AG04450 (cell line): Measurements from ENCODE around the gene UBE2H. TPM values are rescaled to one million over a fixed set of nuclear protein-coding genes. Genes with fewer than 3 reads are reported as not detected.

Experiments used
- CTCF ChIA-PET: fragments of 300-600, 350-600 bp; formaldehyde crosslinking; extraction: SDS; loops from one replicate; lab custom pipeline; 2022; ENCODE audit warnings: antibody characterized with exemption, inconsistent platforms; lab: Charles Lee
- POLR2A ChIA-PET: fragments of 350-600 bp; formaldehyde crosslinking; extraction: SDS; loops from one replicate; lab custom pipeline; 2021; ENCODE audit warnings: antibody characterized with exemption, inconsistent platforms; lab: Yijun Ruan, JAX
- DNase-seq: peaks from one replicate; pipeline ENCODE4 v3.0.0-alpha.2; 2011; ENCODE audit warnings: low read depth, low spot score
- H3K27ac ChIP-seq: one replicate; pipeline ENCODE4 v1.5.1; 2012; ENCODE audit warnings: low read depth, low read length, control low read depth
- H3K27me3 ChIP-seq: one replicate; pipeline ENCODE4 v1.6.0; 2012; ENCODE audit warnings: low read length; ENCODE audit not compliant: control insufficient read depth, insufficient read depth
- H3K4me3 ChIP-seq: 2 replicates; pipeline ENCODE4 v1.5.1; 2011; ENCODE audit warnings: mild to moderate bottlenecking, low read depth, low read length, control low read depth
- H3K9me3 ChIP-seq: 2 replicates; pipeline ENCODE4 v1.5.1; 2012; ENCODE audit warnings: low read length; ENCODE audit not compliant: control insufficient read depth, insufficient read depth
- polyA plus RNA-seq: library from polyadenylated mRNA; depleted of rRNA; stranded (reverse); fragments of >200 nt; gene quantifications from 2 replicates; pipeline ENCODE4 v1.2.3, GENCODE V29; 2011
- TF ChIP-seq, protein P1 (sequence below): IDR thresholded peaks from 2 replicates; pipeline ENCODE4 v1.5.1; 2011; ENCODE audit warnings: low read depth, low read length, control low read depth, inconsistent platforms

The UBE2H gene
- polyA plus RNA-seq, 1 experiment, result 180 TPM

DNA sequence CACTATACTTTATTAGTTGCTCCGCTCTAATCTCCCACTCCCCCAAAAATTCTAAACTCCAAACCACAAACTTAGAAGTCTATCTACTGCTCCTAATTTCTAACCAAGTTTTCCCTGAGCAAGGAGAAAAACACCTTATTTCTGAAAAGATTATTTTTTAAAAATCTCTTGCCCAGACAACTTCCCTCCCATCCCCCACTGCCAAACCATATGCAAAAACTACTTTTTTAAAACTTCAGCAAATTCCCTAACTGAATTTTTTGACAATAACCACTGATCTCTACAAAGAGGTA is 1.9 kb downstream of the UBE2H start:
- DNase-seq, result no peak
- CTCF ChIA-PET, result interaction anchor here (1.5 kb wide), 1 partner anchor 60 kb away, joined by 4 read pairs; no protein-coding TSS in a partner anchor
- POLR2A ChIA-PET, result interaction anchor here (0.6 to 0.8 kb wide), 2 partner anchors 19 to 385 kb away, joined by 5 to 12 read pairs; no protein-coding TSS in a partner anchor

DNA sequence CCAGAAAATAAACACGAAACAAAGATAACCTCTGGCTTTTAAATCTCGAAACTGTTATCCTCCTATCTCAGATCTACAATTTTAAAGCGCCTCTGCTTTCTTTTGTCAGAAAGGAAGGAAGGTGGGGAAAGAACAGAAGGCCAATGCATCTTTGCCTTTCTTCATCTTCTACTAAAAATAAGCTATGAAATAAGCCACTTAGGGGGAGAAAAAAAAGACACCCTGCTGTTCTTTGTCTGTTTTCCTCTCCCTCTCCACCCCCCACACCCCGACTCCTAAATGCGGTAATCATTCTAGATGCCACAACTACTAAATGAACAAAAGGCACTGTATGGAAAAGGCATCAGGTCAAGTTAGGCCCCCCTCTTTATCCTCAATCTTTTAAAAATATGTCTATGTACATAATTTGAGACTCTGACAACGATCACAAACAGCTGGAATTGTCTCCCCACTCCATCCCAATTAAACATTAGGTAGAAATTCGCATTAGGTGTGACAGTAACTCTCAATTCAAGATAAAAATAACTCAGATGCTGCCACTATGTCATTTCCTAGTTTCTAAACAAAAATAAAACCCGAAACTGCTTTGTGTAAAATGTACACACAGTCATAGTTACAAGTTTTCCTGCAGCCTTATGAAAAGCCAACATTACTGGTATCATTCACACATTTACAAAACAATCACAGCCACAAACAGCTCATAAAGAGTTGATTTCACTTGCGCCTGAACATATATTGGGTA is 2.4 kb downstream of the UBE2H start:
- CTCF ChIA-PET, result interaction anchor here (1.5 kb wide), 1 partner anchor 61 kb away, joined by 4 read pairs; no protein-coding TSS in a partner anchor
- H3K9me3 ChIP-seq, result peaks cover 4% of the 10 kb centered on the region; the same call in 1 of the 2 replicates
- H3K4me3 ChIP-seq, result peak overlapping the region; percentile 90
- no peak for DNase-seq
- POLR2A ChIA-PET, result no interaction called here
- H3K27ac ChIP-seq, result peak overlapping the region; percentile 97
- TF ChIP-seq, protein P1, sequence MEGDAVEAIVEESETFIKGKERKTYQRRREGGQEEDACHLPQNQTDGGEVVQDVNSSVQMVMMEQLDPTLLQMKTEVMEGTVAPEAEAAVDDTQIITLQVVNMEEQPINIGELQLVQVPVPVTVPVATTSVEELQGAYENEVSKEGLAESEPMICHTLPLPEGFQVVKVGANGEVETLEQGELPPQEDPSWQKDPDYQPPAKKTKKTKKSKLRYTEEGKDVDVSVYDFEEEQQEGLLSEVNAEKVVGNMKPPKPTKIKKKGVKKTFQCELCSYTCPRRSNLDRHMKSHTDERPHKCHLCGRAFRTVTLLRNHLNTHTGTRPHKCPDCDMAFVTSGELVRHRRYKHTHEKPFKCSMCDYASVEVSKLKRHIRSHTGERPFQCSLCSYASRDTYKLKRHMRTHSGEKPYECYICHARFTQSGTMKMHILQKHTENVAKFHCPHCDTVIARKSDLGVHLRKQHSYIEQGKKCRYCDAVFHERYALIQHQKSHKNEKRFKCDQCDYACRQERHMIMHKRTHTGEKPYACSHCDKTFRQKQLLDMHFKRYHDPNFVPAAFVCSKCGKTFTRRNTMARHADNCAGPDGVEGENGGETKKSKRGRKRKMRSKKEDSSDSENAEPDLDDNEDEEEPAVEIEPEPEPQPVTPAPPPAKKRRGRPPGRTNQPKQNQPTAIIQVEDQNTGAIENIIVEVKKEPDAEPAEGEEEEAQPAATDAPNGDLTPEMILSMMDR, result no peak
- no peaks in the 10 kb centered on the region for H3K27me3 ChIP-seq

More for the DNA sequence above, 1.9 kb downstream of the UBE2H start:
- Histone ChIP-seq H3K27me3 (no peaks in the 10 kb centered on the region), H3K9me3 (peaks cover 4% of the 10 kb centered on the region; the same call in 1 of the 2 replicates), H3K4me3 (peak overlapping the region; percentile 90), H3K27ac (no peak overlapping the region)
- TF ChIP-seq, protein P1, result no peak

DNA sequence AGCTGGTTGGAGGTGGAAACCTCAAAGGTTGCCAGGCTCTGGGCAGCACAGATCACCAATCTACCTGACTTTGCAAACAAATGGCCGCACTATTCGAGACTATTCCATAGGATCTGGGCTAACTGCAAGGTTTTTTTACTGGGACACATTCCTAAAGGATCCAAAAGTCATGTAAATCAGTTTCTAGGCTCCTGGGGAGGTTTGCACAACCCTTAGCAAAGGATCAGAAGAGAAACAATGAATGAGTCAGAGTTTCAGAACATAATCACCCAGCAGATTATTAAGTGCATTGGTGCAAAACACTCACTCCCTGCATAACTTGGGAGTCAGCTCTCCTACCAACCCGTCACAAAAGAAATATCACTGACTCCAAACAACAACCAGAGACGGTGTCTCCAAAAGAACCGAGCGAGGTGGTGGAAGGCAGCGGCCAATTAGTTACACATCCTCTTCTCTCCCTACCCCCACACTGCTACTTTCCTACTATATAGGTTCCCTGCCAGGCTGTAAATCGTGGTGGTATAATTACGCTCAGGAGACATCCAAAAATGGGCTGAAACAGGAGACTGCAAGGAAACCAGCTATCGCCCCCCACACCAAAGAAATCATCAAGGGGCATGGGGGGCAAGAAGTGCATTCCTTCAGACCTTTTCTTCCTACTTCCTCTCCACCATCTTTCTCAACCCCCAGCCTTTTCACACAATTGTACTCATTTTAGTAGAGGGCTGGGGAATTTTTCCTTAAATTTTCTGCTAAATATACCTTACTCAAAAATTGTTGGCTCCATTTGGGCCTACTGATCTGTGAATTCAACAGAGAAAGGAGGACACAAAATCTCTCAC is 3.2 kb downstream of the UBE2H start:
- H3K4me3 ChIP-seq, result peak overlapping the region; percentile 90
- H3K27ac ChIP-seq, result peak overlapping the region; percentile 97
- POLR2A ChIA-PET, result interaction anchor here (0.6 to 2.1 kb wide), 8 partner anchors 10 to 125 kb away, joined by 3 to 14 read pairs (median 6); no protein-coding TSS in a partner anchor
- peaks cover 4% of the 10 kb centered on the region; the same call in 1 of the 2 replicates for H3K9me3 ChIP-seq
- H3K27me3 ChIP-seq, result no peaks in the 10 kb centered on the region
- peak; percentile 47 for DNase-seq
- CTCF ChIA-PET, result interaction anchor here (1.5 kb wide), 1 partner anchor 62 kb away, joined by 4 read pairs; no protein-coding TSS in a partner anchor
- TF ChIP-seq, protein P1, result no peak

DNA sequence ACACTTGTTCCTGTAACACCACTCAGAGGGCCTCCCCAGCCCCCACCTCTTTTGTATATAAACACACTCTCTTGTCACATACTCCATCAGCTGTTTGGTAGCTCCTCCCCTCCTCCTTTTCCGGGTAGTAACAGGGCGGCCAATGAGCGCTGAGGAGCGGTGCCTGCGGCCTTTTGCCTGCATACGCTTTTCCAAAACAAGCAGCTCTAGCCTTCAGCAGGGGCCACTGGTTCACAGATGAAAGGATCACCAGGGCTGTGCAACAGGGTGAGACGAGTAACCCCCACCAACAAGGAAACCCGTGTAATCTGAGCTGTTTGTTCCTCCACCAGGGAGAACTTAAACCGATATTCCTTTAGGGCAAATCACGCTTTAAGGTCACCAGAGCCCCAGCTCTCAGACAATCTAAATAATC is 3.9 kb downstream of the UBE2H start:
- ChIA-PET POLR2A (interaction anchor here (0.5 to 2.1 kb wide), 11 partner anchors 10 to 124 kb away, joined by 3 to 14 read pairs (median 5); no protein-coding TSS in a partner anchor), CTCF (interaction anchor here (0.5 to 1.1 kb wide), 4 partner anchors 62 to 591 kb away, joined by 3 to 8 read pairs (median 4); no protein-coding TSS in a partner anchor)
- H3K4me3 ChIP-seq, result peak overlapping the region; percentile 90
- peak; percentile 91 for DNase-seq
- H3K27ac ChIP-seq, result peak overlapping the region; percentile 97
- peaks cover 4% of the 10 kb centered on the region; the same call in 1 of the 2 replicates for H3K9me3 ChIP-seq
- H3K27me3 ChIP-seq, result no peaks in the 10 kb centered on the region
- TF ChIP-seq, protein P1, result no peak
